Neural progenitor cell (in vitro differentiated cells): Measurements from ENCODE around the gene CDH18.

Experiments
- CTCF ChIP-seq: fragments of 200-600 bp; sonication (generic); IDR thresholded peaks from 2 replicates; pipeline ENCODE4 v1.5.1; 2017; ENCODE audit warnings: antibody characterized with exemption, mild to moderate bottlenecking
- EZH2phosphoT487 ChIP-seq: fragments of 200-600 bp; sonication (generic); IDR thresholded peaks from 2 replicates; pipeline ENCODE4 v1.6.1; 2017; ENCODE audit warnings: antibody characterized with exemption

- TF ChIP-seq EZH2phosphoT487 = no peak
- no peak for TF ChIP-seq CTCF
Observed at GRCh38 chr5:19988457-19988856, 457 bp upstream of the CDH18 start.
